OCI-LY1 (cell line): Measurements from ENCODE around the gene ELMOD1.

Source experiments
- H2AFZ ChIP-seq: fragments of 200-600 bp; sonication (generic), shearing (Covaris generic); 2 replicates; pipeline ENCODE4 v1.6.0; 2014; ENCODE audit warnings: antibody characterized with exemption, mild to moderate bottlenecking, low read length
- H3F3A ChIP-seq: fragments of 200-600 bp; sonication (generic), shearing (Covaris generic); 2 replicates; pipeline ENCODE4 v1.6.0; 2014; ENCODE audit warnings: mild to moderate bottlenecking, antibody characterized with exemption, low read length, moderate library complexity; ENCODE audit not compliant: insufficient read depth
- H3K27ac ChIP-seq: fragments of 200-600 bp; sonication (generic); 2 replicates; pipeline ENCODE4 v1.5.1; 2014; ENCODE audit warnings: low read length, mixed run types, mild to moderate bottlenecking, low read depth; ENCODE audit not compliant: poor library complexity, severe bottlenecking
- H3K27me3 ChIP-seq: fragments of 200-600 bp; sonication (generic); 2 replicates; pipeline ENCODE4 v1.6.0; 2014; ENCODE audit warnings: antibody characterized with exemption, mild to moderate bottlenecking, low read length, moderate library complexity; ENCODE audit not compliant: insufficient read depth
- H3K36me3 ChIP-seq: fragments of 200-600 bp; sonication (generic); 2 replicates; pipeline ENCODE4 v1.6.1; 2014; ENCODE audit warnings: mild to moderate bottlenecking, antibody characterized with exemption, low read length, moderate library complexity, mixed read lengths; ENCODE audit not compliant: insufficient read depth
- H3K4me1 ChIP-seq: fragments of 200-600 bp; sonication (generic); 2 replicates; pipeline ENCODE4 v1.5.1; 2014; ENCODE audit warnings: mild to moderate bottlenecking, low read length, moderate library complexity; ENCODE audit not compliant: insufficient read depth, severe bottlenecking
- H3K4me2 ChIP-seq: fragments of 200-600 bp; sonication (generic), shearing (Covaris generic); 2 replicates; pipeline ENCODE4 v1.6.1; 2014; ENCODE audit warnings: low read length
- H3K4me3 ChIP-seq: fragments of 200-600 bp; sonication (generic); 2 replicates; pipeline ENCODE4 v1.5.1; 2014; ENCODE audit warnings: low read length, low read depth, mild to moderate bottlenecking, mixed read lengths; ENCODE audit not compliant: poor library complexity, severe bottlenecking
- H3K79me2 ChIP-seq: fragments of 200-600 bp; shearing (Covaris generic); 2 replicates; pipeline ENCODE4 v1.6.1; 2016; ENCODE audit warnings: mixed run types, low read length, mixed read lengths; ENCODE audit not compliant: insufficient read depth
- H3K9ac ChIP-seq: fragments of 200-600 bp; sonication (generic), shearing (Covaris generic); 2 replicates; pipeline ENCODE4 v1.6.1; 2014; ENCODE audit warnings: mild to moderate bottlenecking, low read length, mixed read lengths
- H3K9me2 ChIP-seq: fragments of 200-600 bp; sonication (generic), shearing (Covaris generic); 2 replicates; pipeline ENCODE4 v1.6.1; 2014; ENCODE audit warnings: low read depth, mild to moderate bottlenecking, low read length, mixed read lengths
- H3K9me3 ChIP-seq: fragments of 200-600 bp; shearing (Covaris generic); 2 replicates; pipeline ENCODE4 v1.6.1; 2014; ENCODE audit warnings: low read length, mixed read lengths
- H4K20me1 ChIP-seq: fragments of 200-600 bp; sonication (generic), shearing (Covaris generic); 2 replicates; pipeline ENCODE4 v1.6.0; 2016; ENCODE audit warnings: mild to moderate bottlenecking, low read length; ENCODE audit not compliant: insufficient read depth
- CTCF ChIP-seq: fragments of 200-600 bp; sonication (generic), shearing (Covaris generic); IDR thresholded peaks from 2 replicates; pipeline ENCODE4 v1.5.1; 2017; ENCODE audit warnings: mild to moderate bottlenecking, antibody characterized with exemption, low read length, moderate library complexity, mixed read lengths
- EZH2 ChIP-seq: fragments of 200-600 bp; sonication (generic), shearing (Covaris generic); IDR thresholded peaks from 2 replicates; pipeline ENCODE4 v1.8.0; 2017; ENCODE audit warnings: borderline replicate concordance, mixed run types, mild to moderate bottlenecking, antibody characterized with exemption, low read length, moderate library complexity, mixed read lengths

ELMOD1 gene

GRCh38 chr11:107561688-107562087 is 29.3 kb upstream of the ELMOD1 start:
- Histone ChIP-seq H3K4me1 (peaks cover 26% of the 10 kb centered on the region), H3K27me3 (no peaks in the 10 kb centered on the region), H3K4me2 (no peak overlapping the region), H3K4me3 (no peak overlapping the region), H3K79me2 (peaks cover 25% of the 10 kb centered on the region; the same call in 1 of the 2 replicates), H4K20me1 (no peaks in the 10 kb centered on the region), H3K9ac (no peak overlapping the region), H3K9me3 (no peaks in the 10 kb centered on the region), H3F3A (no peaks in the 10 kb centered on the region), H2AFZ (no peak overlapping the region), H3K9me2 (no peaks in the 10 kb centered on the region), H3K36me3 (peaks cover 17% of the 10 kb centered on the region), H3K27ac (no peak overlapping the region)
- TF ChIP-seq CTCF (no peak), EZH2 (no peak)

GRCh38 chr11:107562647-107563208 is 28.2 kb upstream of the ELMOD1 start:
- no peaks in the 10 kb centered on the region for H3F3A ChIP-seq
- peaks cover 36% of the 10 kb centered on the region for H3K4me1 ChIP-seq
- H4K20me1 ChIP-seq, result no peaks in the 10 kb centered on the region
- no peak overlapping the region for H3K4me3 ChIP-seq
- TF ChIP-seq CTCF (no peak), EZH2 (no peak)
- H3K79me2 ChIP-seq, result peaks cover 25% of the 10 kb centered on the region; the same call in 1 of the 2 replicates
- H3K9me3 ChIP-seq, result no peaks in the 10 kb centered on the region
- no peaks in the 10 kb centered on the region for H3K9me2 ChIP-seq
- H3K4me2 ChIP-seq, result no peak overlapping the region
- no peak overlapping the region for H3K27ac ChIP-seq
- no peak overlapping the region for H2AFZ ChIP-seq
- peaks cover 17% of the 10 kb centered on the region for H3K36me3 ChIP-seq
- no peak overlapping the region for H3K9ac ChIP-seq
- no peaks in the 10 kb centered on the region for H3K27me3 ChIP-seq

GRCh38 chr11:107563702-107564101 is 27.2 kb upstream of the ELMOD1 start:
- no peak for TF ChIP-seq EZH2
- TF ChIP-seq CTCF, result peak; percentile 81
- peaks cover 25% of the 10 kb centered on the region; the same call in 1 of the 2 replicates for H3K79me2 ChIP-seq
- peak overlapping the region; percentile 94 for H3K27ac ChIP-seq
- peaks cover 45% of the 10 kb centered on the region for H3K4me1 ChIP-seq
- H3K4me3 ChIP-seq, result peak overlapping the region; percentile 90
- H3K9me2 ChIP-seq, result no peaks in the 10 kb centered on the region
- no peak overlapping the region for H2AFZ ChIP-seq
- H3K36me3 ChIP-seq, result peaks cover 9% of the 10 kb centered on the region
- no peaks in the 10 kb centered on the region for H3K27me3 ChIP-seq
- H3K9me3 ChIP-seq, result no peaks in the 10 kb centered on the region
- peak overlapping the region; percentile 91 for H3K4me2 ChIP-seq
- no peaks in the 10 kb centered on the region for H3F3A ChIP-seq
- no peaks in the 10 kb centered on the region for H4K20me1 ChIP-seq
- H3K9ac ChIP-seq, result peak overlapping the region; percentile 84; the same call in 1 of the 2 replicates
